NCI-H146 treated with DMSO at 0.1 percent for 48 hours (cell line): ENCODE measurements around the gene HCAR2.
"Not testable (repeated sequence)": the region's sequence is repeated elsewhere in the genome, so short reads cannot be mapped to it uniquely, and the experiment has no call there.

Experiments
- DNase-seq: peaks from one replicate; lab custom pipeline; 2025; ENCODE audit not compliant: unreplicated experiment; lab: John Stamatoyannopoulos, UW

The HCAR2 gene

GRCh38 chr12:122702890-122703611 is at the start of gene HCAR2:
TSS of gene HCAR2 (minus strand) at chr12:122703357. CDS start at chr12:122703283, 74 bp downstream.
- DNase-seq = not testable (repeated sequence)

- DNase-seq = peak; percentile 94
Measured at GRCh38 chr12:122752464-122753318, 49.5 kb upstream of the HCAR2 start, which contains the start of gene DENR. TSS of gene DENR (plus strand) at chr12:122752824. CDS start at chr12:122753702, 878 bp downstream.

DNA sequence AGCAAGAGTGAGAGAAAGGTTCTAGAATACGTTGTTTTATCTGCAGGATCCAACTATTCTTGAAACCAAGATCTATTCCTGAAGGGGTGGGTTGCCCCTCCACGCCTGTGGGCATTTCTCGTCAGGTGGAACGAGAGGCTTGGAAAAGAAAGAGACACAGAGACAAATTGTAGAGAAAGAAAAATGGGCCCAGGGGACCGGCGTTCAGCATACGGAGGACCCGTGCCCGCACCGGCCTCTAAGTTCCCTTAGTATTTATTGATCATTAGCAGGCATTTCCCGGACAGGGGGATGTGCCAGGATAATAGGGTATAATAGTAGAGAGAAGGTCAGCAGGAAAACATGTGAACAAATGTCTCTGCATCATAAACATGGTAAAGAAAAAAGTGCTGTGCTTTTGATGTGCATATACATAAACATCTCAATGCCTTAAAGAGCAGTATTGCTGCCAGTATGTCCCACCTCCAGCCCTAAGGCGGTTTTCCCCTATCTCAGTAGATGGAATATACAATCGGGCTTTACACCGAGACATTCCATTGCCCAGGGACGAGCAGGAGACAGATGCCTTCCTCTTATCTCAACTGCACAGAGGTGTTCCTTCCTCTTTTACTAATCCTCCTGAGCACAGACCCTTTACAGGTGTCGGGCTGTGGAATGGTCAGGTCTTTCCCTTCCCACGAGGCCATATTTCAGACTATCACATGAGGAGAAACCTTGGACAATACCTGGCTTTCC is 47.8 kb upstream of the HCAR2 start:
- DNase-seq = not testable (repeated sequence)

DNA sequence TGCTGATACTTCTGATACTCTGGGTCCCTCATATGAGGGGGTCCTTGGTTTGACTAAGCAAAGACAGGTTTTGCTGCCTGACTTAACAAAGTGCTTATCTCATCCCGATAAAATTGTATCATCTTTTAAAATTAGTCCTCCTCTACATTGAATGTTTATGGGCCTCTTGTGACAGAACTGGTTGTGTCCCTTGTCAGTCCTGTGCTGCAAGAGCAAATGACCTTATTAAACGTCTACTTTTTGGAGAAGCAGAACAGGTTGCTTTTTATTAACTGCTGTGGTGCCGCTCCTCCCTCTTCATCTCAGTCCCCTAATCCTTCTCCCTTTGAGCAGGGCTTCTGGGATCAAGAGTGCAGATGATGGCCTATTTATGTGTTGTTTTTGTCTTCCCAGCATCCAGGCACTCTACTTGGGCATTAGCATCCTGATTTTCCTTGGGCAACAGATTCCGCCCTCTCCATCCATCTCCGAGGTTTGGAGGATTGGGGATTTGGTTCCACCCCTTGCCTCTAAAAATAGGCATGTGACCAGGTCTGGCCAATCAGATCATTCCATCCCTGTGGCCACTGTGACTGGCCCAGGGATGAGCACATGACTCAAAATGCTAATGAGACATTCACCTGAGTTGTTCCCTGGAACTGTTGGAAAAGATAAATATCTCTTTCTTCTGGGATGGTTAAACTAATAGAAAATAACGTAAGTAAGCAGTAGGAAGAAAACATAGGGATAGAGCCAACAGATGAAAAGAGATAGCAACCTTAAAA is 46.6 kb upstream of the HCAR2 start:
- DNase-seq = peak; percentile 17

- no peak for DNase-seq
Measured at GRCh38 chr12:122747224-122748135, 44.3 kb upstream of the HCAR2 start.

- no peak for DNase-seq
Measured at GRCh38 chr12:122743895-122744525, 40.9 kb upstream of the HCAR2 start.

DNA sequence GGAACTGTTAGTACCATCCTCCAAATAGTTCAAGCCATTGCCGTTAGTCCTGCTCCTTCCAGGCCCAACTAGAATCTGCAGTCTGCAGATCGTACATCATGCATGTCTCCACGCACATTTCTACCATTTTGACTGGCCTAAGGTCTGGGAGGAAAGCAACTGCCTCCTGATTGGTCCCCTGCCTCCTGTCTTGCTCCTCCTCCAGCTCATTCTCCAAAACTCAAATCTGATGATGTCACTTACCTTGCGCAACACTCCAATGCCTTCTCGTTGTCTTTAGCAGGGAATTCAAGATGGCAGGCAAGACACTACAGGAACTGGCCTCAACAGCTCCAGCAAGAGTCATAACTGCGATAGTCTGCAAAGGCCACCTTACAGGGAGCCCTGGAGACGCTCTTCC is 37.2 kb upstream of the HCAR2 start:
- DNase-seq = no peak

- DNase-seq = no peak
Measured at GRCh38 chr12:122738571-122738970, 35.4 kb upstream of the HCAR2 start.

GRCh38 chr12:122732611-122733010 is 29.5 kb upstream of the HCAR2 start:
- no peak for DNase-seq

GRCh38 chr12:122732170-122732569 is 29.0 kb upstream of the HCAR2 start:
- DNase-seq = no peak

DNA sequence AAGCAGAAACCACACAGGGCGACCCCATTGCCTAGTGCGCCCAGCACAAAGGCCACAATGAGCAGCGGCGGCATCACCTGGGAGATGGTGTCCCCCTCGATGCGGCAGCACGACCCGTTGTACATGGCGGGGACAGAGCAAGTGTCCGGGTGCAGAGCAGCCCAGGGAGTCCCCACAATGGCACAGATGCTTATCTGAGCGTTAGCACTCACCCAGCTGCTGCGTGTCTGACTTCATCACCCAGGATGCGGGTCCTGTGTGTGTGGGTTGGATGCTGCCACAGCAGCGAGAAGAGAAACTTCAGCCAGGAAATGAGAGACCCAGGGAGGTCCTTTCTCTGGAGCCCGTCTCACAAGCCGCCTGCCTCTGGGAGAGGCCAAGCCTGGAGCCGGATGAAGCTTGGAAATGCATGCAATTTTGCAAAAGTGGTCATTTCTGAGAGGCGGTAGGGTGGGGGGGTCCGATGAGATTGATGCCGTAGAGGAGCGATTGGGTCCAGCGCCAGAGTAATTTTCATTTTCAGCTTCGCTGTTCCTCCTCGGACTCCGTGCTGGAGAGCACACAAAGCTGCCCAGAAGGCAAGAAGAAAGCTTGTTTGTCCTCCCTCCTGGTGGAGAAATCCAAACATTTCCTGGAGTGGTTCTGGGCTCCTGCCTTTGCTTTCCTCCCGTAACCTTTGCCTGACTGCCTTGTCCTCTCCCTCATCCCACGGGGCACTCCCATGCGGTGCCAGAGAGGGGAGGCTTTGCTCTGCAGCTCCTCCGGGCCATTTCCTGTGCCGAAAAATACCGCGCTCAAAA is 27.3 kb upstream of the HCAR2 start, which contains the start of gene HCAR1:
Gene HCAR1, minus strand, starts transcription at position 630 of the 800 bp plus-strand sequence. Its CDS starts 505 bp downstream, at position 125.
- DNase-seq = no peak

DNA sequence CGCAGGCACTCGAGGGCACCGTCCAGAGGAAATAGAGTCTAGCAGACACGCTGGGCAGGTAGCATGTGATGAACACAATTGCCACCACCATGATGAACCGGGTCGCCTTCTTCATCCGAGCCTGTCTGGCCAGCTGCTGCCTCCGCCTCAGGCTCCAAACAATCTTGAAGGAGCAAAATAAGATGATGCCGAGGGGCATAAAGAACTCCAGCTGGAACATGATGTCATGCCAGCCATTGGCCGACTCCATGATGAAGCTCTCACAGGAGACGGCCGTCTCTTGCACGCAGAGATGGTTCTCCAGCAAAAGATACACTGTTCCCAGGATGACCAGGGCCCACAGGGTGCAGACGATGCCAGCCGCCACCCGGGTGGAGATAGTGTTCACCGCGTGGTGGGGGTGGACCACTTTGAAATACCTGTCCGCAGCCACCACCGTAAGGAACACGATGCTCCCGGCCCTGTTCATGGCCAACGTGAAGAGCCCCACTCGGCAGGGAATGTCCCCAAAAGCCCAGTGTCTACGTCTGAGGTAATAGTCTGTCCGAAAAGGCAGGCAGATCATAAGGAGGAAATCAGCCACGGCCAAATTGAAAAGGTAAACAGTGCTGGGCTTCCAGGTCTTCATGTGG is 26.5 kb upstream of the HCAR2 start:
- DNase-seq = no peak

- DNase-seq = no peak
Measured at GRCh38 chr12:122726080-122726558, 23.0 kb upstream of the HCAR2 start.

- DNase-seq = no peak
Measured at GRCh38 chr12:122725452-122726079, 22.4 kb upstream of the HCAR2 start.

DNA sequence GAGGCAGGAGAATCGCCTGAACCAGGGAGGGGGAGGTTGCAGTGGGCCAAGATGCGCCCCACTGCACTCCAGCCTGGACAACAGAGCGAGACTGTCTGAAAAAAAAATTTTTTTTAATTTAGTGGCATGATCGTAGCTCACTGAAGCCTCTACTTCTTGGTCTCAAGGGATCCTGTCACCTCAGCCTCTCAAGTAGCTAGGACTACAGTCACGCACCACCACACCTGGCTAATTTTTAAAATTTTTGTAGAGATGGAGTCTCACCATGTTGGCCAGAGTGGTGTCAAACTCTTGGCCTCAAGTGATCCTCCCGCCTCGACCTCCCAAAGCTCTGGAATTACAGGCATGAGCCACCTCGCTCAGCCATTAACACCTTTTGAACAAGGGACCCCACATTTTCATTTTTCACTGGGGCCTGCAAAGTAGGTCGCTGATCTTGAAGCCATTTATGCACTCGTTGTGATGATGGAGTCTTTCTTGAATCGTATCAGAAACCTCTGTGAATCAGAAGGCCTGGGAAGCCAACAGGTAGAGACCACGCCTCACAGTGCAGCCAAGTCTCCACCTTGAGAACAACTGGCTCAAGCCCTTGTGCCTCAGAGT is 21.6 kb upstream of the HCAR2 start:
- no peak for DNase-seq

DNA sequence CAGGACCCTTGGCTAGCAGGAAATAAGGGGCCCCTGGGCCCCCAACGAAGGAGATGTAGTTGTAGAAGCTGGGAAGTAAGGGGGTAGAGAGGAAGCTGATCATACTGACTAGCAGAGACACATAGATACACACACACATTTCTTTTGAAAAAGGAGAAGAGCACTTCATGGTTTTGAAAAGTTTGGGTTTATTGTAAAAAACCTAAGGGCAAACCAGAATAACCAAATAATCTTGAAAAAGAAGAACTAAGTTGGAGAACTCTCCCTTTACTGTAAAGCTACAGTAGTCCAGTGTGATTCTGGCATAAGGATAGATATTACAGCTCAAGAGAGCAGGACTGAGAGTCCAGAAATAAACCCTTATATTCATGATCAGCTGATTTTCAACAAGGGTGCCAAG is 19.2 kb upstream of the HCAR2 start:
- no peak for DNase-seq

DNA sequence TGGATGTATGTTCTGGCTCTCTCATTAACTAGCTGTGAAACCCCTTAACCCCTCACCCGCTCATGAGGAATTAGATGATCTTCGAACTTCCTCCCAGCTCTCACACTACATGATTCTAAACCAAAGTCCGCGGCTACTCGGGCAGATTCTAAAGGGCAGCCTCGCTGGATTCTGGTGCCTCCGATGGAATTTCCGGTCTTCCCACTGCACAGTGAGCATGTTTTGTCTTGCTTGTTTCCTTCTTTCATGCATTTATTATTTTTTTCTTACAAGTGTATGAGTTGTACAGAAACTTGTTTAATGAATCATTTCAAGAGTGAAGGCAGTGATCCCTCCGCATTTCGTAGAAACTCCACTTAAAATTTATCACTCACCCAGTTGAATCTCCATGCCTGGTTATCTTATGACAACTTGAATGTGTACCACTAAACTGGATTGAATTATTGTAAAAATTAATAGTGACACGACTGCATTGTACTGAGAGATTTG is 17.9 kb upstream of the HCAR2 start:
- no peak for DNase-seq
